SH-SY5Y (cell line): Measurements from ENCODE around the gene ZDHHC14.

Experiments
- GATA2 ChIP-seq: IDR thresholded peaks from 2 replicates; pipeline ENCODE4 v1.6.1; 2011; ENCODE audit warnings: mild to moderate bottlenecking, low read depth, low read length
- GATA3 ChIP-seq: IDR thresholded peaks from 2 replicates; pipeline ENCODE4 v1.6.1; 2011; ENCODE audit warnings: low read depth, mild to moderate bottlenecking, low read length, moderate library complexity

GRCh38 chr6:157563611-157564284 is 182.8 kb downstream of the ZDHHC14 start:
- TF ChIP-seq GATA2 (no peak), GATA3 (no peak)
